Measurements from ENCODE around the gene JMJD6. TPM values are rescaled to one million over a fixed set of nuclear protein-coding genes. Genes with fewer than 3 reads are reported as not detected.

The JMJD6 gene
- total and polyA plus RNA-seq, 2 of the 8 experiments (the other 6 are each of a cell fraction or from before 2014, with no cell fraction given): 8.6 to 18.6 TPM

GRCh38 chr17:76678330-76678729, 48.1 kb downstream of the JMJD6 start:
- Histone ChIP-seq H3K18ac (ENCODE audit: extremely low read depth, low read length) (no peak overlapping the region), H3K27me3 (replicated peaks in 1 of 4; ENCODE audit: control insufficient read depth in 3 of 4, extremely low read depth in 1 of 4, insufficient read depth in 3 of 4, low read length in 3 of 4) (no peaks in the 10 kb centered on the region), H3K4me2 (ENCODE audit: insufficient read depth in 1 of 2, low read depth in 2 of 2, low read length in 2 of 2) (no peak overlapping the region), H3K79me1 (ENCODE audit: low read depth, low read length) (no peaks in the 10 kb centered on the region), H3K36me3 (ENCODE audit: control insufficient read depth in 2 of 4, insufficient read depth in 4 of 4, low read length in 3 of 4) (no peaks in the 10 kb centered on the region), H2BK12ac (ENCODE audit: low read depth, low read length) (no peak overlapping the region), H3K27ac (ENCODE audit: low read depth, low read length) (no peak overlapping the region), H2BK15ac (ENCODE audit: low read length) (no peak overlapping the region), H2AK5ac (ENCODE audit: low read depth, low read length) (no peak overlapping the region), H3K4me1 (replicated peaks in 1 of 4; ENCODE audit: control insufficient read depth in 3 of 4, insufficient read depth in 4 of 4, low read length in 3 of 4) (peaks cover 0 to 8% (median 4%) of the 10 kb centered on the region in 4 experiments; a peak in 5 of 7 replicates), H2BK5ac (ENCODE audit: low read depth, low read length) (no peak overlapping the region), H3K9me3 (ENCODE audit: insufficient read depth in 2 of 2, low read depth in 1 of 2, low read length in 1 of 2) (no peaks in the 10 kb centered on the region), H3K9ac (replicated peaks in 1 of 4; ENCODE audit: extremely low read depth in 1 of 4, low read depth in 3 of 4, low read length in 3 of 4) (no peak overlapping the region), H3K14ac (ENCODE audit: insufficient read length) (no peak overlapping the region), H3K79me2 (ENCODE audit: control insufficient read depth in 1 of 2, insufficient read depth in 2 of 2, low read length in 2 of 2) (no peaks in the 10 kb centered on the region), H4K91ac (replicated peaks; ENCODE audit: insufficient read length, low read length) (no peak overlapping the region), H2BK20ac (ENCODE audit: low read length) (no peak overlapping the region), H3K23me2 (ENCODE audit: low read depth, low read length) (no peaks in the 10 kb centered on the region), H3K23ac (ENCODE audit: insufficient read length) (no peak overlapping the region), H3K4ac (replicated peaks; ENCODE audit: insufficient read length, low read depth, low read length) (no peak overlapping the region), H4K20me1 (replicated peaks in 1 of 2; ENCODE audit: control insufficient read depth in 1 of 2, insufficient read depth in 2 of 2, low read length in 2 of 2) (peaks cover 0 to 2% of the 10 kb centered on the region in 2 experiments), H4K8ac (ENCODE audit: extremely low read depth, insufficient read depth, low read length) (no peak overlapping the region), H2AFZ (ENCODE audit: low read length) (no peak overlapping the region), H2BK120ac (replicated peaks; ENCODE audit: low read depth, low read length) (no peak overlapping the region), H3K56ac (replicated peaks; ENCODE audit: insufficient read length, low read depth, low read length) (no peak overlapping the region), H4K5ac (ENCODE audit: insufficient read length, low read depth, low read length) (no peak overlapping the region), H3K4me3 (ENCODE audit: extremely low read depth in 1 of 4, insufficient read depth in 2 of 4, low read depth in 3 of 4, low read length in 4 of 4) (no peak overlapping the region)
- ChIA-PET POLR2A (ENCODE audit: partially characterized antibody) (interaction anchor here (1.1 kb wide), 2 partner anchors 54 to 59 kb away, joined by 3 read pairs; partner anchors contain the start of gene SRSF2), CTCF (ENCODE audit: partially characterized antibody) (interaction anchor here (0.7 to 1.5 kb wide), 4 partner anchors 25 to 127 kb away, joined by 3 to 5 read pairs (median 4); no protein-coding TSS in a partner anchor)
- TF ChIP-seq TCF12 (IDR thresholded peaks at IDR 0.05; ENCODE audit: low read depth, low read length) (no peak), HDAC6 (IDR thresholded peaks at IDR 0.05; ENCODE audit: low read depth, low read length) (no peak), PHF8 (conservative IDR thresholded peaks at IDR 0.05; ENCODE audit: low read depth, low read length) (no peak), SIX5 (IDR thresholded peaks at IDR 0.05; ENCODE audit: low read depth, low read length) (no peak), FOSL1 (IDR thresholded peaks at IDR 0.05; ENCODE audit: insufficient read depth, low read depth, low read length) (no peak)
- WGBS, 2 experiments (ENCODE audit: extremely low coverage in 1 of 2, insufficient coverage in 1 of 2, insufficient read length in 1 of 2, insufficient replicate concordance in 2 of 2, low coverage in 1 of 2, low lambda C conversion rate in 2 of 2, missing lambda C conversion rate in 1 of 2): 82% methylated on average over 12 of the region's 12 CpGs; no CpG with 5 or more reads in 1 of the 2 experiments
- DNase-seq (ENCODE audit: low read depth in 1 of 2, low spot score in 2 of 2) (no peak), FAIRE-seq (no peak)

Measured in H1 (cell line).